Measurements from ENCODE around the gene OR51B4.
"Not testable (repeated sequence)": the region's sequence is repeated elsewhere in the genome, so short reads cannot be mapped to it uniquely, and the experiment has no call there.

OR51B4 gene

GRCh38 chr11:5294342-5294995 lies 7.3 kb downstream of the OR51B4 start:
- not testable (repeated sequence) for DNase-seq

- no peak for DNase-seq
Observed at GRCh38 chr11:5293028-5293427, 8.7 kb downstream of the OR51B4 start.

- peak; percentile 23 for DNase-seq
Observed at GRCh38 chr11:5291207-5291838, 10.4 kb downstream of the OR51B4 start.

GRCh38 chr11:5290106-5290505 lies 11.6 kb downstream of the OR51B4 start:
- DNase-seq, result no peak

GRCh38 chr11:5289696-5290095 lies 12.1 kb downstream of the OR51B4 start:
- no peak for DNase-seq

- no peak for DNase-seq
Observed at GRCh38 chr11:5288906-5289550, 12.7 kb downstream of the OR51B4 start.

- no peak for DNase-seq
Observed at GRCh38 chr11:5288108-5288905, 13.4 kb downstream of the OR51B4 start.

GRCh38 chr11:5286901-5287300 lies 14.8 kb downstream of the OR51B4 start:
- DNase-seq, result no peak

- no peak for DNase-seq
Observed at GRCh38 chr11:5286351-5286750, 15.4 kb downstream of the OR51B4 start.

- no peak for DNase-seq
Observed at GRCh38 chr11:5285703-5286340, 15.9 kb downstream of the OR51B4 start.

- no peak for DNase-seq
Observed at GRCh38 chr11:5284637-5285036, 17.1 kb downstream of the OR51B4 start.

GRCh38 chr11:5283882-5284281 lies 17.9 kb downstream of the OR51B4 start:
- no peak for DNase-seq

- no peak for DNase-seq
Observed at GRCh38 chr11:5283086-5283485, 18.7 kb downstream of the OR51B4 start.

- DNase-seq, result no peak
Observed at GRCh38 chr11:5282628-5283027, 19.1 kb downstream of the OR51B4 start.

- DNase-seq, result no peak
Observed at GRCh38 chr11:5281596-5281995, 20.1 kb downstream of the OR51B4 start.

- DNase-seq, result peak; percentile 25
Observed at GRCh38 chr11:5280582-5281102, 21.1 kb downstream of the OR51B4 start.

- no peak for DNase-seq
Observed at GRCh38 chr11:5279471-5280090, 22.2 kb downstream of the OR51B4 start.

- no peak for DNase-seq
Observed at GRCh38 chr11:5277807-5278382, 23.9 kb downstream of the OR51B4 start.

- DNase-seq, result no peak
Observed at GRCh38 chr11:5276697-5277096, 25.0 kb downstream of the OR51B4 start.

- no peak for DNase-seq
Observed at GRCh38 chr11:5275369-5276110, 26.2 kb downstream of the OR51B4 start.

GRCh38 chr11:5274395-5274794 lies 27.4 kb downstream of the OR51B4 start:
- no peak for DNase-seq

Data from NCI-H82 (cell line).